Measurements from ENCODE around the gene PHACTR4.
"Not testable (repeated sequence)": the region's sequence is repeated elsewhere in the genome, so short reads cannot be mapped to it uniquely, and the experiment has no call there.

PHACTR4 gene

GRCh38 chr1:28437924-28438699 is 68.6 kb downstream of the PHACTR4 start:
- DNase-seq, result no peak

DNA sequence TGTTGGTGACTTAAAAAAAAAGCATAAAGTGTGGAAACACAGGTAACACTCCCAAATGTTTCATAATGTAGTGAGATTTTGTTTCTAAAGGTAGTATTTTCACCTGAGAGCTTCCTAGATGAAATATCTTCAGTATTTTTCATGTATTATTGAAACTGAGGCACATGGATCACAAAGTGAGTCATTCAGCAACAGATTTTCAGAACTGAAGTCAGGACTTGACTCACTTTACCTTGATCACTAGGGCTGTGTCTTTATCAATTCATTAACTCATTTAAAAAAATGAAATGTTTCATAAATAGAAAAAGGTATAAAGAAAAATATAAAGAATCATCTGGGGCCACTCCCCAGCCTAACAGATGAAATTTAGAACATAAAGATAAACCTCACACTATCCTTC is 69.8 kb downstream of the PHACTR4 start:
- DNase-seq, result no peak

DNA sequence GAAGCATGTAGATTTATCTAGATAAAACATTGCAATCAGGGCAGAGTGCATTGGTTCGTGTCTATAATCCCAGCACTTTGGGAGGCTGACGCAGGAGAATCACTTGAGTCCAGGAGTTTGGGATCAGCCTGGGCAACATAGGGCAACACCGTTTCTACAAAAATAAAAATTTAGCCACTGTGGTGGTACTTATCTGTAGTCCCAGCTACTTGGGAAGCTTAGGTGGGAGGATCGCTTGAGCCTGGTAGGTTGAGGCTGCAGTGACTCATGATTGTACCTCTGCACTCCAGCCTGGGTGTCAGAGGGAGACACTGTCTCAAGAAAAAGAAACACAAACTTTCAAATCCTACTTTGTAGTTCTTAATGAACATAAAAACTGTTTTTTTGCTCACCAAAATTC is 72.1 kb downstream of the PHACTR4 start:
- no peak for DNase-seq

DNA sequence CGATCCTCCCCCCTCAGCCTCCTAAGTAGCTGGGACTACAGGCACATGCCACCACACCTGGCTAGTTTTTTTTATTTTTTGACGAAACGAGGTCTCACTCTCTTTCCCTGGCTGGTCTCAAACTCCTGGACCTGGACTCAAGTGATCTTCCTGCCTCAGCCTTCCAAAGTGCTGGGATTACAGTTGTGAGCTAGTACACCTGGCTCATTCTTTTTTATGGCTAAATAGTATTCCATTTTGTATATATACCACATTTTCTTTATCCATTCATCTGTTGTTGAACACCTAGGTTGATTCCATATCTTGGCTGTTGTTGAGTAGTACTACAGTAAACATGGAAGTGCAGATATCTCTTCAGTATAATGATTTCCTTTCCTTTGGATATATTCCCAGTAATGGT is 74.0 kb downstream of the PHACTR4 start:
- no peak for DNase-seq

DNA sequence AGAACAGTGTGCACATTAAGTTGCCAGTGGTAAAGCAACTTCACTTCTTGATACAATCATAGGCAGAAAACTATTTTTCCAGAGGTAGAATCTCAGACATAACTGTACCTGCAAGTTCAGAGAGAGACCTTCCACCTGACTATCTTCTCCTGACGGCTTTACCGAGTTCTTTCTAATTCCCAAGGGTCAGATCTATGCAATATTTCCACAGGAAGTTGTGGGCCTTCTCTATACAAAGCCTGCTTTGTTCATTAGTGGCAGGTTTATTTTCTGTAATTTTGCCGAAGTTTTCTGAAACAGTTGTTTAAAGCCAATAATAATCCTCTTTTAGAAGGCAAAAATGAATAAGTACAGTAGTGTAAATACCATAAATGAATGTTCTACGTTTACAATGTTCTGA is 78.1 kb downstream of the PHACTR4 start:
- no peak for DNase-seq

- DNase-seq, result not testable (repeated sequence)
Measured at GRCh38 chr1:28448094-28448611, 78.6 kb downstream of the PHACTR4 start.

GRCh38 chr1:28449904-28450303 is 80.4 kb downstream of the PHACTR4 start:
- no peak for DNase-seq

GRCh38 chr1:28450561-28450960 is 81.0 kb downstream of the PHACTR4 start:
- DNase-seq, result no peak

- DNase-seq, result no peak
Measured at GRCh38 chr1:28451011-28451410, 81.5 kb downstream of the PHACTR4 start.

- no peak for DNase-seq
Measured at GRCh38 chr1:28456078-28456477, 86.5 kb downstream of the PHACTR4 start.

GRCh38 chr1:28457678-28458077 is 88.1 kb downstream of the PHACTR4 start:
- DNase-seq, result no peak

DNA sequence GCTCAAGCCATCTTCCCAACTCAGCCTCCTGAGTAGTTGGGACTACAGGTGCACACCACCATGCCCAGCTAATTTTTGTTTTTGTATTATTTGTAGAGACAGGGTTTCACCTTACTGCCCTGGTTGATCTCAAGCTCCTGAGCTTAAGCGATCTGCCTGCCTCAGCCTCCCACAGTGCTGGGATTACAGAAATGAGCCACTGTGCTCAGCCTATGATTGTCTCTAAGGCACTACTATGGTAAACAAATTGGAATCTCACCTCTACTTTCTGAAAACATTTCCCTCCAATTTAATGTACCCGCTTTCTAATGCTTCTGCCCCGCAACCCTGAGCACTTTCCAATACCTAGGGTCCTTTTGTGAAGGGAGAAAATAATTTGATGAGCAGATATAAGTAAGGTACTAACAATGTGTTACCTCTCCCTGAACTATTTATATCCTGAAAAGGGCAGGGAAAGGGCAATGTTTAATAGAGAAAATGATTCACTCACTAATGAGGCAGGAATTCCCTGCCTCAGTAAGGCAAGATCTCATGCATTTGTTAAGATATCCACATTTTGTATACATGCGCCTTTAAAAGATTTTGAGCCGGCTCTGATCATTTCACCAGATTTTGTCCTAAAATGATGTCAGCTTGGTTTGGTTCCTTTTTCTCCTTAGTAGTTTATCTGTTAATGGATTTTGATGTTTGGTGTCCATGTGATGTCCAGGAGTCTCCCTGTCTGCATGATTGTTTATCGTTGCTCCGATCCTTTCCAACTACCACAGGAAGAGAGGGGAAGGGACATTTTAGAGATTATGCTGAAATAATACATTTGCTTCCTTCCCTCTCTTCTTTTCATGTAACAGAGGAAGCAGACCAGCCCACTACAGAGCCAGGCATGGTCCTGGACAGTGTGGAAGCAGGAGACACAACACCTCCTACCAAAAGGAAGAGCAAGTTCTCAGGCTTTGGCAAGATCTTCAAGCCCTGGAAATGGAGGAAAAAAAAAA is 89.0 kb downstream of the PHACTR4 start:
- DNase-seq, result no peak

- no peak for DNase-seq
Measured at GRCh38 chr1:28466226-28466778, 96.8 kb downstream of the PHACTR4 start.

DNA sequence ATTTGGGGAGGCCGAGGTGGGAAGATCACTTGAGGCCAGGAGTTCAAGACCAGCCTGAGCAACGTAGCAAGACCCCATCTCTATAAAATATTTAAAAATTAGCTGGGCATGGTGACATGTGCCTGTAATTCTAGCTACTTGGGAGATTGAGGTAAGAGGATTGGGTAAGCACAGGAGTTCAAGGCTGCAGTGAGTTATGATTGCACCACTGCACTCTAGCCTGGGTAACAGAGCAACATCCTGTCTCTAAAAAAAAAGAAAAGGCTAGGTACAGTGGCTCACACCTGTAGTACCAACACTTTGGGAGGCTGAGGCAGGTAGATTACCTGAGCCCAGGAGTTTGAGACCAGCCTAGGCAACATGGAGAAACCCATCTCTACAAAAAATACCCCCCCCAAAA is 100.6 kb downstream of the PHACTR4 start:
- no peak for DNase-seq

DNA sequence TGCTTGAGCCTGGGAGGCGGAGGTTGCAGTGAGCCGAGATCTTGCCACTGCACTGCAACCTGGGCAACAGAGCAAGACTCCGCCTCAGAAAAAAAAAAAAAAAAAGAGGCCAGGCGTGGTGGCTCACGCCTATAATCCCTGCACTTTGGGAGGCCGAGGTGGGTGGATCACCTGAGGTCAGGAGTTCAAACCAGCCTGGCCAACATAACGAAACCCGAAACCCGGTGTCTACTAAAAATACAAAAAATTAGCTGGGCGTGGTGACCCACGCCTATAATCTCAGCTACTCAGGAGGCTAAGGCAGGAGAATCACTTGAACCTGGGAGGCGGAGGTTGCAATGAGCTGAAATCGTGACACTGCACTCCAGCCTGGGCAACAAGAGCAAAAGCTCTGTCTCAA is 110.0 kb downstream of the PHACTR4 start:
- DNase-seq, result not testable (repeated sequence)

GRCh38 chr1:28480308-28480707 is 110.8 kb downstream of the PHACTR4 start:
- DNase-seq, result no peak

DNA sequence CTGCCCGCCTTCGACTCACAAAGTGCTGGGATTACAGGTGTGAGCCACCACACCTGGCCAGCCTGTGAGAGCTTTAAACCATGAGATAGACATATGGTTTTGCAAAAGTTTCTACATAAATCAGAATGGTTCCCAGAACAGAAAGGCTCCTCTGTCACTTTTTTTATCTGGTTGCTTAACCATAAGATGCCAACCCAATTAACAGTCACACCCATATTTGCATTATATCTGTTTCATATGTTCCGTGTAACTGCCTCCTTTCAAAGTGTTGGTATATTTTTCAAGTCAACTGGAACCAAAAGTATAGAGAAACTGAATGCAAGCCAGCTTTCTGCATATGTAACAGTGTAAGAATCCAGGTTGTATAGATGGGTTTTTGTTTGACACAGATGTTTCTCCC is 112.6 kb downstream of the PHACTR4 start:
- no peak for DNase-seq

- no peak for DNase-seq
Measured at GRCh38 chr1:28482702-28483101, 113.2 kb downstream of the PHACTR4 start.

- no peak for DNase-seq
Measured at GRCh38 chr1:28494737-28495136, 125.2 kb downstream of the PHACTR4 start.

- no peak for DNase-seq
Measured at GRCh38 chr1:28499553-28499952, 130.0 kb downstream of the PHACTR4 start.

GRCh38 chr1:28501925-28502324 is 132.4 kb downstream of the PHACTR4 start:
- DNase-seq, result no peak

DNA sequence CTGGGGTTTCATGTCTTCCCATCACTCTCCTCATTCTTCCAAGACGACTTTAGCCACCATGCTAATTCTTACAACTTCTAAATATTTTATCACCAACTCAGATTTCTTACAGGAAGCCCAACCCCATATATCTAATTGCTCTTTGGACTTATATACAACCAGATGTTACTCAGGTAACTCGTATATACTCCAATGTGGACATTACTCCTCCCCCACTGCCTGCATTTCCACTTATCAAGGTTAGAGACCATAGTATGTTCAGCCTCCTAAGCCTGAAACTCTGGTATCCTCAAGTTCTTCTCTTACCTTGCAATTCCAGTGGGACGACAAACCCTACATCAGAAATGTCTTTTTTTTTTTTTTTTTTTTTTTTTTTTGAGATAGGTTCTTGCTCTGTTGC is 133.6 kb downstream of the PHACTR4 start:
- DNase-seq, result no peak

DNA sequence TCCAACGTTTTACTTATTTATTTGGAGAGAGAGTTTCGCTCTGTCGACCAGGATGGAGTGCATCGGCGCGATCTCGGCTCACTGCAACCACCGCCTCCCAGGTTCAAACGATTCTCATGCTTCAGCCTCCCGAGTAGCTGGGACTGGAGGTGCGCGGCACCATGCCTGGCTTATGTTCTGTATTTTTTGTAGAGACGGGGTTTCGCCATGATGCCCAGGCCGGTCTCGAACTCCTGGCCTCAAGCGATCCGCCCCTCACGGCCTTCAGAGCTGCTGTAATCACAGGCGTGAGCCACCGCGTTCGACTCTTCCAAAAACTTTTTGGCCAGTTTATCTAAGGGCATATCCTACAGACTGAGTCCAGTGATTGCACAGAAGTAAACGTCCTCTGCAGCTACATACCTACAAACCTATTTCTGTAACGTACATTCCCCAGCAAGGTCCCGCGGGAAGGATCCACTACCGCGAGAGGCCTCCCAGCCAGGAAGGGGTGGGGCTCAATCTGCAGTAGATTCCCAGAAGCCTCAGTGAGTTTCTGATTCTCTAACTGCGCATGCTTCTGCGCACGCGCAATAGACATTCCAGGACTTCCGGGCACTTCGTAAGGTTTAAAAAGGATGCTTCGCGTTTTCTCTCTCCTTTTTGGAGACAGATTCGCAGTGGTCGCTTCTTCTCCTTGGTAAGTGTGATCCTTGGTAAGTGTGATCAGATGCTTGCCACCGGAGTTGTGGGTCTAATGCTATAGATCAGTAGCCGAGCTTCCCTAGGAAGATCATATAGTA is 136.1 kb downstream of the PHACTR4 start, which contains the start of gene RCC1:
Gene RCC1, plus strand, starts transcription at position 638 of the 782 bp plus-strand sequence. CDS start 23,824 bp downstream, outside the sequence.
- DNase-seq, result peak; percentile 82

Measured in NCI-H187 treated with DMSO at 0.1 percent for 48 hours (cell line).